Endothelial cell of umbilical vein (primary cell): Measurements from ENCODE around the gene ADGRE1. TPM values are rescaled to one million over a fixed set of nuclear protein-coding genes. Genes with fewer than 3 reads are reported as not detected.

ENCODE experiments used
- BruUV-seq: library from RNA; stranded (reverse); fragments of 400-500 nt; replicated peaks from 2 replicates; lab custom pipeline; 2021; lab: Mats Ljungman, UMichigan
- CTCF ChIA-PET: fragments of 300-600, 350-600 bp; sonication (Branson Sonifier 250); formaldehyde crosslinking; loops from one replicate; lab custom pipeline; 2021; ENCODE audit warnings: antibody characterized with exemption, inconsistent platforms; lab: Charles Lee
- POLR2A ChIA-PET: fragments of 300-600, 350-600 bp; sonication (Branson Sonifier 250); formaldehyde crosslinking; loops from one replicate; lab custom pipeline; 2021; ENCODE audit warnings: antibody characterized with exemption, inconsistent platforms; lab: Charles Lee
- DNase-seq: peaks from one replicate; pipeline ENCODE4 v3.0.0-alpha.2; 2011; ENCODE audit warnings: low read depth, low spot score
- FAIRE-seq: peaks from 2 replicates; lab custom pipeline; 2011; peaks lifted over from hg19 to GRCh38; lab: Jason Lieb, UNC
- H2AFZ ChIP-seq: 2 replicates; pipeline ENCODE4 v1.6.0; 2012; ENCODE audit warnings: low read depth, low read length, control low read depth, inconsistent platforms
- H3K27ac ChIP-seq: 2 replicates; pipeline ENCODE4 v1.5.1; 2011; ENCODE audit warnings: low read depth, mild to moderate bottlenecking, control low read depth, low read length, moderate library complexity; ENCODE audit not compliant: insufficient read depth
- H3K27me3 ChIP-seq, 2 experiments: 2 replicates each; pipeline versions ENCODE4 v1.6.0 to v1.6.1; 2011; ENCODE audit warnings: low read length in 2 of 2, mixed read lengths in 1 of 2; ENCODE audit not compliant: control insufficient read depth in 2 of 2, insufficient read depth in 2 of 2
- H3K36me3 ChIP-seq, 2 experiments: 2 replicates in 1 of 2; 3 replicates in 1 of 2; pipeline ENCODE4 v1.5.1; 2011; ENCODE audit warnings: low read length in 2 of 2, mild to moderate bottlenecking in 1 of 2, moderate library complexity in 1 of 2; ENCODE audit not compliant: control insufficient read depth in 2 of 2, insufficient read depth in 2 of 2; ENCODE audit errors: extremely low read depth in 1 of 2
- H3K4me1 ChIP-seq: 3 replicates; pipeline ENCODE4 v1.5.1; 2011; ENCODE audit warnings: mild to moderate bottlenecking, low read length; ENCODE audit not compliant: control insufficient read depth, insufficient read depth; ENCODE audit errors: extremely low read depth
- H3K4me2 ChIP-seq: 2 replicates; pipeline ENCODE4 v1.6.1; 2011; ENCODE audit warnings: low read length, control low read depth, mixed read lengths; ENCODE audit not compliant: insufficient read depth
- H3K4me3 ChIP-seq, 3 experiments: fragments of 200-600 bp in 1 of 3; sonication (generic), shearing (Covaris generic) in 1 of 3; replicated peaks in 1 of 3; 2 replicates each; pipeline ENCODE4 v1.5.1; 2011 to 2016; ENCODE audit warnings: control low read depth in 3 of 3, low read length in 3 of 3, mild to moderate bottlenecking in 2 of 3, inconsistent platforms in 1 of 3, low read depth in 1 of 3, moderate library complexity in 1 of 3; ENCODE audit not compliant: insufficient read depth in 1 of 3
- H3K79me2 ChIP-seq: 2 replicates; pipeline ENCODE4 v1.6.0; 2012; ENCODE audit warnings: low read length, inconsistent platforms; ENCODE audit not compliant: control insufficient read depth, insufficient read depth
- H3K9ac ChIP-seq: replicated peaks from 2 replicates; pipeline ENCODE3; 2011; ENCODE audit warnings: low read length, control low read depth; ENCODE audit not compliant: insufficient read depth; ENCODE audit errors: extremely low read depth
- H3K9me1 ChIP-seq: replicated peaks from 3 replicates; pipeline ENCODE4 v1.6.0; 2011; ENCODE audit warnings: mild to moderate bottlenecking, low read length; ENCODE audit not compliant: control insufficient read depth, insufficient read depth; ENCODE audit errors: extremely low read depth
- H3K9me3 ChIP-seq: replicated peaks from 2 replicates; pipeline ENCODE4 v1.5.1; 2012; ENCODE audit warnings: low read length, inconsistent platforms; ENCODE audit not compliant: control insufficient read depth, insufficient read depth
- H4K20me1 ChIP-seq: replicated peaks from 2 replicates; pipeline ENCODE3; 2011; ENCODE audit warnings: mild to moderate bottlenecking, low read length; ENCODE audit not compliant: control insufficient read depth, insufficient read depth; ENCODE audit errors: extremely low read depth
- CTCF ChIP-seq, 2 donors: IDR thresholded peaks; 1 replicate in 1 of 2; 2 replicates in 1 of 2; pipeline ENCODE4 v1.5.1; 2011; ENCODE audit warnings: low read length in 2 of 2, mild to moderate bottlenecking in 2 of 2, moderate library complexity in 2 of 2, control low read depth in 1 of 2, inconsistent platforms in 1 of 2, low read depth in 1 of 2; ENCODE audit not compliant: insufficient read depth in 1 of 2; ENCODE audit errors: extremely low read depth in 1 of 2
- EZH2 ChIP-seq: IDR thresholded peaks from 2 replicates; pipeline ENCODE4 v1.6.1; 2012; ENCODE audit warnings: borderline replicate concordance, low read depth, mild to moderate bottlenecking, moderate library complexity, low read length, inconsistent platforms; ENCODE audit not compliant: severe bottlenecking
- FOS ChIP-seq: IDR thresholded peaks from 2 replicates; pipeline ENCODE4 v1.6.1; 2011; ENCODE audit warnings: mild to moderate bottlenecking, low read length, moderate library complexity, borderline replicate concordance; ENCODE audit not compliant: insufficient read depth
- GATA2 ChIP-seq: IDR thresholded peaks from 2 replicates; pipeline ENCODE4 v1.7.0; 2011; ENCODE audit warnings: low read depth, mild to moderate bottlenecking, moderate library complexity, mixed read lengths, low read length; ENCODE audit not compliant: insufficient read length, insufficient read depth
- JUN ChIP-seq: IDR thresholded peaks from 2 replicates; pipeline ENCODE4 v1.6.1; 2011; ENCODE audit warnings: borderline replicate concordance, low read depth; ENCODE audit not compliant: insufficient read length, insufficient read depth
- MAX ChIP-seq: IDR thresholded peaks from 2 replicates; pipeline ENCODE4 v1.6.1; 2011; ENCODE audit not compliant: insufficient read depth, insufficient read length
- MYC ChIP-seq: IDR thresholded peaks from one replicate; pipeline ENCODE4 v1.6.1; 2011; ENCODE audit warnings: mild to moderate bottlenecking, low read depth, low read length
- POLR2A ChIP-seq: IDR thresholded peaks from 2 replicates; pipeline ENCODE4 v1.6.1; 2012; ENCODE audit warnings: low read depth, mild to moderate bottlenecking, control low read depth, low read length
- POLR2AphosphoS5 ChIP-seq: IDR thresholded peaks from 2 replicates; pipeline ENCODE4 v1.6.1; 2012; ENCODE audit warnings: low read depth, mild to moderate bottlenecking, control low read depth, low read length, moderate library complexity; ENCODE audit not compliant: insufficient read depth
- dilution Hi-C: fragments of 300-500 bp; cut with MboI; formaldehyde crosslinking; loops from one replicate; pipeline ENCODE4 v1.15.0; 2019; ENCODE audit warnings: low sequenced_read_pairs; ENCODE audit not compliant: extremely low pct_ligation_motif_present
- intact Hi-C: fragments of 100-400 bp; cut with micrococcal nuclease; formaldehyde crosslinking; loops from one replicate; pipeline ENCODE4 v1.10.0; 2022
- polyA plus RNA-seq, 4 experiments: library from polyadenylated mRNA; depleted of rRNA in 3 of 4; stranded (reverse) in 3 of 4; unstranded in 1 of 4; fragments of >200 nt; gene quantifications; 2 replicates each; pipeline versions ENCODE4 v1.2.1 to v1.2.3, GENCODE V29; 2011 to 2012; ENCODE audit warnings: missing spikeins in 1 of 4
- total RNA-seq: library from RNA; stranded (reverse); gene quantifications from 2 replicates; pipeline ENCODE4 v1.2.3, GENCODE V29; 2021

Gene ADGRE1
- total and polyA plus RNA-seq, 2 donors (not counting 3 experiments of a cell fraction or from before 2014, with no cell fraction given): not detected

DNA sequence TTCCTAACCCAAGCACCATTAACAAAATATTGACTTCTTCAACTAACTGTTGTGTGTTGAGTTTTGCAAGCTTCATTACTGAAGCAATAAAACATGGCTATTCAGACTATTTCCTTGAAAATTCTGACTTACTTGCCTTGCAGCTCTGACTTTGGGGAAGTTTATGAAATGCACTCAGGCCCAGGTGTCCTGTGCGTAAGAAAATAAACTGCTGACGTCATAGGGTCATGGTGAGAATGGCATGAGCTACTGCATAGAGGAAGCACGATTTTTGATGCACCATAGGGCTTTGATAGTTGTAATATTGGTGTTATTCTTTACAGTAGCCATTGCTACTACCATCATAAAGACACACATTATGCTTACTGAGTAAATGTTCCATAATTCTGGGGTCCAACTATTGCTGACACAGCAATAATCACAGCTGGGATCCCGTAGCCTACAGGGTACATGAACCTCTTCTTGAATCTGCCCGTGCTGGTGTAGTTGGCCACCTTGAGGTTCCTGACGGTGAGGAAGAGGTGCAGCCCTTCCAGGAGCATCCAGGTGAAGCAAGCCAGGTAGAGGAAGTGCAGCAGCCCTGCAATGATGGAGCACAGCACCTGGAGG is 76.0 kb downstream of the ADGRE1 start:
- DNase-seq (no peak), FAIRE-seq (no peak)
- dilution Hi-C loops: no loop called here
- H4K20me1 ChIP-seq: no peaks in the 10 kb centered on the region
- intact Hi-C loops: no loop called here
- H2AFZ ChIP-seq: no peak overlapping the region
- no peak overlapping the region for H3K4me2 ChIP-seq
- ChIA-PET POLR2A (no interaction called here), CTCF (interaction anchor here (0.6 to 2.8 kb wide), 11 partner anchors 10 to 79 kb away, joined by 3 to 41 read pairs (median 6); no protein-coding TSS in a partner anchor)
- H3K9me3 ChIP-seq: no peaks in the 10 kb centered on the region
- no TSS peak for BruUV-seq
- H3K27me3 ChIP-seq: no peaks in the 10 kb centered on the region
- no peak overlapping the region for H3K9ac ChIP-seq
- H3K4me1 ChIP-seq: no peaks in the 10 kb centered on the region
- no peak overlapping the region for H3K27ac ChIP-seq
- no peak overlapping the region for H3K4me3 ChIP-seq
- H3K36me3 ChIP-seq: no peaks in the 10 kb centered on the region
- no peaks in the 10 kb centered on the region for H3K79me2 ChIP-seq
- H3K9me1 ChIP-seq: no peaks in the 10 kb centered on the region
- TF ChIP-seq MAX: no peak
- TF ChIP-seq CTCF (IDR thresholded peaks at IDR 0.05; ENCODE audit: extremely low read depth in 1 of 2, insufficient read depth in 1 of 2, low read depth in 1 of 2, low read length in 2 of 2): no peak
- TF ChIP-seq EZH2: no peak
- no peak for TF ChIP-seq GATA2
- no peak for TF ChIP-seq MYC
- no peak for TF ChIP-seq POLR2A
- no peak for TF ChIP-seq FOS
- TF ChIP-seq JUN: no peak
- TF ChIP-seq POLR2AphosphoS5: no peak
